Stimulated activated CD8-positive, alpha-beta memory T cell treated with anti-CD3 and anti-CD28 coated beads, Interleukin-15, amount 100 ng/mL, for 1 hour (primary cell): ENCODE data around the gene CSTF3.
A peak's percentile ranks its signal among the peaks of the same experiment; 100 is the strongest.
"Not testable (repeated sequence)": the region's sequence is repeated elsewhere in the genome, so short reads cannot be mapped to it uniquely, and the experiment has no call there.

ENCODE experiments used
- DNase-seq: peaks from one replicate; pipeline ENCODE4 v3.0.0-alpha.2; 2020; ENCODE audit warnings: low read depth

The CSTF3 gene

GRCh38 chr11:33161120-33162005 is at the start of gene CSTF3:
TSS of gene CSTF3 (minus strand) at chr11:33161480. CDS start at chr11:33161325, 155 bp downstream.
- peak; percentile 96 for DNase-seq

GRCh38 chr11:33208150-33208549 is 46.9 kb upstream of the CSTF3 start:
- no peak for DNase-seq

- no peak for DNase-seq
Observed at GRCh38 chr11:33207408-33207985, 46.2 kb upstream of the CSTF3 start.

- no peak for DNase-seq
Observed at GRCh38 chr11:33197915-33198727, 36.8 kb upstream of the CSTF3 start.

GRCh38 chr11:33195462-33196173 is 34.3 kb upstream of the CSTF3 start:
- DNase-seq, result no peak

GRCh38 chr11:33194455-33194854 is 33.2 kb upstream of the CSTF3 start:
- no peak for DNase-seq

GRCh38 chr11:33191467-33191866 is 30.2 kb upstream of the CSTF3 start:
- DNase-seq, result no peak

- DNase-seq, result no peak
Observed at GRCh38 chr11:33187998-33188722, 26.9 kb upstream of the CSTF3 start.

GRCh38 chr11:33185756-33186155 is 24.5 kb upstream of the CSTF3 start:
- DNase-seq, result no peak

- no peak for DNase-seq
Observed at GRCh38 chr11:33182246-33182878, 21.1 kb upstream of the CSTF3 start.

GRCh38 chr11:33179348-33179803 is 18.1 kb upstream of the CSTF3 start:
- DNase-seq, result no peak

- DNase-seq, result no peak
Observed at GRCh38 chr11:33178443-33179180, 17.3 kb upstream of the CSTF3 start.

GRCh38 chr11:33177676-33178336 is 16.5 kb upstream of the CSTF3 start:
- DNase-seq, result no peak

- DNase-seq, result not testable (repeated sequence)
Observed at GRCh38 chr11:33176760-33177159, 15.5 kb upstream of the CSTF3 start.

- no peak for DNase-seq
Observed at GRCh38 chr11:33172996-33173395, 11.7 kb upstream of the CSTF3 start.

GRCh38 chr11:33172345-33172744 is 11.1 kb upstream of the CSTF3 start:
- no peak for DNase-seq

GRCh38 chr11:33171251-33171650 is 10.0 kb upstream of the CSTF3 start:
- no peak for DNase-seq

GRCh38 chr11:33168709-33169200 is 7.5 kb upstream of the CSTF3 start:
- no peak for DNase-seq

GRCh38 chr11:33162831-33163230 is 1.6 kb upstream of the CSTF3 start:
- DNase-seq, result no peak
